Left kidney (tissue), 8 donors: Measurements from ENCODE around the gene CNOT1. TPM values are rescaled to one million over a fixed set of nuclear protein-coding genes. Genes with fewer than 3 reads are reported as not detected.
"Not testable (repeated sequence)": the region's sequence is repeated elsewhere in the genome, so short reads cannot be mapped to it uniquely, and the experiment has no call there.

Source experiments
- DNase-seq: peaks from one replicate; pipeline ENCODE4 v3.0.0-alpha.2; 2013
- long read RNA-seq, 8 donors: transcript quantifications; one replicate each; lab custom pipeline, GENCODE V29; 2026
- polyA plus RNA-seq: library from polyadenylated mRNA; unstranded; fragments of 120-200 nt; gene quantifications from one replicate; pipeline ENCODE4 v1.2.1, GENCODE V29; 2013; ENCODE audit not compliant: insufficient read length

The CNOT1 gene
- polyA plus RNA-seq = 221 TPM
- long read RNA-seq, donor 1, transcript CNOT1-221 (4 exons, 493 nt) = major isoform, 8 of 31 reads
- long read RNA-seq, donor 1, partial matches to known transcripts = 18 of 31 reads
- long read RNA-seq, donor 1, other reads (novel, unspliced or antisense) = 0 of 31 reads
- long read RNA-seq, donor 2, transcript CNOT1-221 (4 exons, 493 nt) = major isoform, 5 of 22 reads
- long read RNA-seq, donor 2, partial matches to known transcripts = 14 of 22 reads
- long read RNA-seq, donor 2, other reads (novel, unspliced or antisense) = 0 of 22 reads
- long read RNA-seq, donor 3, transcript CNOT1-221 (4 exons, 493 nt) = major isoform, 5 of 15 reads
- long read RNA-seq, donor 3, partial matches to known transcripts = 7 of 15 reads
- long read RNA-seq, donor 3, other reads (novel, unspliced or antisense) = 0 of 15 reads
- long read RNA-seq, donor 4, partial matches to known transcripts = 0 of 2 reads
- long read RNA-seq, donor 4, other reads (novel, unspliced or antisense) = 0 of 2 reads
- long read RNA-seq, donor 5, partial matches to known transcripts = 5 of 11 reads
- long read RNA-seq, donor 5, other reads (novel, unspliced or antisense) = 0 of 11 reads
- long read RNA-seq, donor 6, partial matches to known transcripts = 21 of 26 reads
- long read RNA-seq, donor 6, other reads (novel, unspliced or antisense) = 0 of 26 reads
- long read RNA-seq, donor 7, full-length matches to known transcripts = 14 of 19 reads
- long read RNA-seq, donor 7, partial matches to known transcripts = 5 of 19 reads
- long read RNA-seq, donor 7, other reads (novel, unspliced or antisense) = 0 of 19 reads
- long read RNA-seq, donor 8, full-length matches to known transcripts = 4 of 4 reads
- long read RNA-seq, donor 8, partial matches to known transcripts = 0 of 4 reads
- long read RNA-seq, donor 8, other reads (novel, unspliced or antisense) = 0 of 4 reads

DNA sequence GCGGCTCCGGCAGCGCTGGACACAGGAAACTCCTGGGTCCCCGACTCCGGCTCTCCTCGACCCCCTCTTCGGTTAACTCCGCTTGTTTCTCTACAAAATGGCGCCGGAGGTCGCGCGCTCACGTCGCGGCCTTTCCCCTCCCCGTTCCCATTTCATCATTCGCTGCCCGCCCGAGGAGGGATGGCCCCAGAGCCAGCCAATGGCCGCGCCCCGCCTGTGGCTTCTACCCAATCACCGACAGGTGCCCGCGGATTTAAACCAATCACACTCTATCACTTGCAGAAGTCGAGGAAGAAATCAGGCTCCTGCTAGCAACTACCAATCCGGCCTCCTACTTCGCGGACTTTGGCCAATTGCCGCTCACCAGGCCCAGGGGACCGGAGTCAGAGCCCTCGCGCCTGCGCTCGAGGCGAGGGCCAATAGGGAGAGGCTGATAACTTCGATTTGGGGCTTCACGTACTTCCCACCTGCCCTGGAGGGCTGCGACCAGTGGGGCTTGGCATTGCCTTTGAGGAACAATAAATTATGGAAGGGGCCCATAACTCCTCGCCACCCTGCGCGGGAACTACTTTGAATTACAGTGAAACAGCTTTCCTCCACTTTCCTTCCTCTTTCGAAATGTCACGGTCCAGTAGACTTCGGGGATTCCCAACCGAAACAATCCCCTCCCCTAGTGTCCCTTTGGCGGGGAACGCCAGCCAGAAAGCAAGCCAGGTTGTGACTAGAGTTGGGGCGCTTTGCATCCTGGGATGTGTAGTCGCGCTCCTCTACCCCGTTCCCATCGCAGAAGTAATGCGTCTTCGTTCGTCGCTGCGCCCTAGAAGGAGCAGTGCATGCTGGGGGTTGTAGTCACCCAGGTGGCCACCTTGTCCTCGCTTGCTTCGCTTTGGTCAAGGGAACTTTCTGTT, at the start of gene CNOT1:
CNOT1 (minus strand) TSS at position 94 of the 908 bp plus-strand sequence. CDS start 30,489 bp downstream, outside the sequence.
- peak; percentile 98 for DNase-seq

DNA sequence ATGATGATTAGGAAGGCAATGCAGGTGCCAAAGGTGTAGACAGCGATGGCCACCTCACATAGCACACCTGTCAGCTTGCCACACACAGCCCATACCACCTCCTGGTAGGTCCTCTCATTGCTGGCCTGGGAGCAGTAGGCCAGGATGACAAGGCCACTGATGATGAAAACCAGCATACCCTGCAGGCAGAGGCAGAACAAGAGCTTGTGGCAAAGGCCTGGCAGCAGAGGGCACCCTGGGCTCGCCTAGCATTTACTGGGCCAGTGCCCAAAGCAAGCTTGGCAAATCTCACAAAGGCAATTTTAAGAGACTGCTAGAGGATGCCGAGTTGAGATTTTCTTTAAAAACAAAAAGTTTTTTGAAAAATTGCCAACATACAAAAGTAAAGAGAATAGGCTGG, 49.1 kb upstream of the CNOT1 start:
- no peak for DNase-seq

DNA sequence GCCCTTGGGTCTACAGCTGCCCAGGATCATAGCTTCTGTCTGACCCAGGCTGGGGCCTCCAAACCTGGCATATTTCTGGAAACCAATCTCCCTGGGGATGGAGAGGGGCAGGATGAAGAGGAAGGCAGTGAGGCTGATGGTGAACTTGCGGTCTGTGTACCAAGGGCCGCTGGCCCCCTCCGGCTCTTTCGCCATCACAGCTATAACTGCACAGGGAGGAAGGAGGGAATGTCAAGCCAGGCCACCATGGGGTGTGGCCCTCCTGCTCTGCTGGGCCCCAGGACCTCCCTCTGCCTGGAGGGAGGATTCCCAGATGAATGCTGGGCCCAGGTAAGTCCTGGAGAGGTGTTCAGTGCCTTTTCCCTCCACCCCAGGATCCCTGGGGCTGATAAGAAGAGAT, 48.6 kb upstream of the CNOT1 start:
- no peak for DNase-seq

DNA sequence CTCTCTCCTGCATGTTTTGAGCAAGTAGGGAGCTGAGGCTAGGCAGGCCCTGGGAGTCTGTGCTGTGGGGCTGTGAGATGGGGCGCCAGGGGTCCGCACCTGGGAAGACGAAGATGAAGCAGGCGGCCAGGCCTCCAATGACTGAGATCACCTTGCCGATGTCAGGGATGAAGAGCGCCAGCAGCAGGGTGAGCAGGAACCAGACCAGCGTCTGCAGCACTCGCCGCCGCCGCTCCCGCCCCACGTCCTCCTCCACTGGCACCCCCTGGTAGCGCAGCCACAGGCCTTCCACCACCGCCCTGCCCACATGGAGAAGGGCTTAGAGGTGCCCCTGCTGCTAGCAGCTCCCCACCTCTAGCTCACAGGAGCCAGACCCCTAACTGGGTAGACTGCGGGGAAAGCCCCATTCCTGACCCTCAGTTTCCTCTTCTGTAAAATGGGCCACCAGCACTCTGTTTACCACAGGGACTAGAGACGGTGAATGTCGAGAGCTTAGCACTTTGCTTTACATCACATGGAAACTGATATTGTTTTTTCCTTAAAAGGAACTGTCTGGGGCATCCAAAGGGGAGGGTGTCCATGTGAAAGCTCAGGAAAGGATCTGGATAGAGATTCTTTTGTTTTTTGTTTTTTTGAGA, 41.4 kb upstream of the CNOT1 start:
- DNase-seq = no peak

DNA sequence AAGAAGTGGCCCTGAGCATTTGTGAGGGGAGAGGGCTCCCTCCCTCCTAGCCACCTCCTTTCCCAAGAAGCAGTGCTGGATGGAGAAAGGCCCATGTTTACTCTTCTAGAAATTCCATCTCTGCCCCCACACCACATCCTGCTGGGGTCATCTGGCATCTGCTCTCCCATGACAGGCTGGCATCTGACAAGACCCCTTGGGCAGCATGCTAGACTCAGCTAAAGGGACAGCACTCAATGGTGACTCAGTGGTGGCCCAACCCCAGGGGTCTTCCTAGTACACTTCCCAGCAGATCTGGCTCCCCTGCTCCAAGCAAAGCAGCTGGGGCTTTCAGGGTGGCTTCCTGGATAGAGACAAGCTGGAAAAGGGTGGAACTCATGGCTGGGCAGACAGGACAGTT, 40.6 kb upstream of the CNOT1 start:
- DNase-seq = no peak

DNA sequence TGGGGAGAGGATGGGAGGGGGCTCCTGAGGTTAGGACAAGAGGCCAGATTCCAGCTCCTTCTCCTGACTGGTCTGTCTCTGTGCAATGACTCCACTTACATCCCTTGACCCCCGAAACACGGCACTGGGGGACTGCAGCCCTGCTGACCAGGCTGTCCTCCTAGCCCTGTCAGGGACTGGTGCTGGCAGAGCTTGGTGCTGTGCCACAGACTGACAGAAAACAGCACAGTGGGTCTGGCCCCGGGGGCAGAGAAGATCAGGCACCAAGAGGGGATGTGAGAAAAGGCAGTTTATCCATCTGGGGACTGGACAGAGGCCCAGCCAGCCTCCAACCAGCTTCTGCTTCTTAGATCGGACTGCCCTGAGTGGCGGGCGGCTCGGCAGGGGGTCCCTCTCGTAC, 35.6 kb upstream of the CNOT1 start:
- DNase-seq = no peak

DNA sequence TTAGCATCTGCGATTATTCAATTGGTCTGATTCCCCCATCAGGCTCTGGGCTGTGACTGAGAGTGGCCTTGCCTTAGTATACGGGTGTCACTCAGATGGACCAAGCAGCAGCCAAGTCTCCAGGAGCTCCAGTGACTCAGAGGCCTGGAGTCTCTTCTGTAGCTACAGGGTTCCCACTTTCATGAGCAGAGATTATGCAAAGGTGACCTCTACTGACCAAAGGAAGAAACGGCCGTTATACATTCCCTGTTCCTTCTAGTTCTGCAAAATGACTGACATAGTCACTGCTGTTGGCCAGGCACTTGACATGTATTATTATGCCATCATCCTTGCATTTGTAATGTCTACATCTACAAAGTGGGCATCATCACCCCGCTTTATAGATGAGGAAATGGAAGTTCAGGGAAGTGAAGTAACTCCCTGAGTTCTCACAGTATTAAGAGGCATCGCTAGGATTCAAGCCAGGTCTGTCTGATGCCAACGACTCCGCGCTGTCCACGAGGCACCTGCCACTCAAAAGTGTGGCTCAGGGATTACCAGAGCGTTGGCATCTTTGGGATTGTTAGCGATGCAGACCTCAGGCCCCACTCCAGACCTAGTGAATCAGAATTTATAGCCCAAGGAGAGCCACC, 31.7 kb upstream of the CNOT1 start:
- peak; percentile 68 for DNase-seq

DNA sequence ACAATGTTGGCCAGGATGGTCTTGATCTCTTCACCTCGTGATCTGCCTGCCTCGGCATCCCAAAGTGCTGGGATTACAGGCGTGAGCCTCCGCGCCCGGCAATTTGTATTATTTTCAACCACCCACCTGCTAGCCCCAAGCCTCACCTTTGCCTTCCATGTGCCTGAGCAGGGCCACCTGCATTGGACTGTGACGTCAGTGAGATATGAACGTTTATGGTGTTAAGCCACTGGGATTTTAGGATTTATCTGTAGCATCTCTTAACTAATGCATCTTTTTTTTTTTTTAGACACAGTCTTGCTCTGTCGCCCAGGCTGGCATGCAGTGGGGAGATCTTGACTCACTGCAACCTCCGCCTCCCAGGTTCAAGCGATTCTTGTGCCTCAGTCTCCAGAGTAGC, 30.3 kb upstream of the CNOT1 start:
- not testable (repeated sequence) for DNase-seq

DNA sequence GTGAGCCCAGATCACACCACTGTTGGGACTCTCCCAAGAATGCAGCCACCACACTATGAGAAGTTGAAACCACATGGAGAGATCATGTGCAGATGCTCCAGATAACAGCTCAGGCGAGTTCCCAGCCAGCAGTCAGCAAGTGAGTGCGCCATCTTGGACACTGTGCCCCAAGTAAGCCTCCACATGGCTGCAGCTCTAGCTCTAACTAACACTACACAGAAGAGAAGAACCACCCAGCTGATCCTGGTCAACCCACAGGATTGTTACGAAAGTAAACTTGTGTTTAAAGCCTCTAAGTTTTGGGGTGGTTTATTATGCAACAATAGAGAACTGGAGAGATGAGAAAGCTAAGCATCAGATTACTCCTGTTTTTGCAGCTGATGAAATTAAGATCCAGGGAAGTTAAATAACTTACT, 29.2 kb upstream of the CNOT1 start:
- no peak for DNase-seq

DNA sequence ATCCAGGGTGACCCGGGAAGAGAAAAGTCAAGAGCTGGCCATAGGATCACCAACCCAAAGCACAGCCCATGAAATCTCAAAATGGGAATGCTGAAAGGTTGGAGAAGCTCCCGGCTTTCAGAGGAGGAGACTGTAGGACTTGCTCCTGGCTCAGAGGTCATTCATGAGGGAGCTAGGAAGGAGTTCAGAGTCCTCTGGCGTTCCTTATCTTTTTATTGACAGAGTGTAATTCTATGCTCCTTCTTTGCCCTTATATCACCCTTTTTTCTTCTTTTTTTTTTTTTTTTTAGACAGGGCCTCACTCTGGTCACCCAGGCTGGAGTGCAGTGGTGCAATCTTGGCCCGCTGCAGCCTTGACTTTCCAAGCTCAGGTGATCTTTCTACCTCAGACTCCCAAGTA, 27.3 kb upstream of the CNOT1 start:
- no peak for DNase-seq

DNA sequence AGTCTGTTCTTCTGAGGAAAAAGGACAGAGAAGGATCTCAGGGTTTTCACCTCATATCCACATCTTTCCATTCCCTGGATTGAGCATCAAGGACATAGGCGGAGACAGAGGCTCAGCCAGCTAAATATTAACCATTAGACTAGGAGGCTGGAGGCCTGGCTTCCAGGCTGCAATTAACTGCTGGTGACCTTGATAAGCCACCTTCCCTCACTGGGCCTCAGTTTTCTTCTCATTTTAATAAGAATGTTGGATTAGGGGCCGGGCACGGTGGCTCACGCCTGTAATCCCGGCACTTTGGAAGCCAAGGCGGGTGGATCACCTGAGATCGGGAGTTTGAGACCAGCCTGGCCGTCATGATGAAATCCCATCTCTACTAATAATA, 25.6 kb upstream of the CNOT1 start:
- DNase-seq = no peak

DNA sequence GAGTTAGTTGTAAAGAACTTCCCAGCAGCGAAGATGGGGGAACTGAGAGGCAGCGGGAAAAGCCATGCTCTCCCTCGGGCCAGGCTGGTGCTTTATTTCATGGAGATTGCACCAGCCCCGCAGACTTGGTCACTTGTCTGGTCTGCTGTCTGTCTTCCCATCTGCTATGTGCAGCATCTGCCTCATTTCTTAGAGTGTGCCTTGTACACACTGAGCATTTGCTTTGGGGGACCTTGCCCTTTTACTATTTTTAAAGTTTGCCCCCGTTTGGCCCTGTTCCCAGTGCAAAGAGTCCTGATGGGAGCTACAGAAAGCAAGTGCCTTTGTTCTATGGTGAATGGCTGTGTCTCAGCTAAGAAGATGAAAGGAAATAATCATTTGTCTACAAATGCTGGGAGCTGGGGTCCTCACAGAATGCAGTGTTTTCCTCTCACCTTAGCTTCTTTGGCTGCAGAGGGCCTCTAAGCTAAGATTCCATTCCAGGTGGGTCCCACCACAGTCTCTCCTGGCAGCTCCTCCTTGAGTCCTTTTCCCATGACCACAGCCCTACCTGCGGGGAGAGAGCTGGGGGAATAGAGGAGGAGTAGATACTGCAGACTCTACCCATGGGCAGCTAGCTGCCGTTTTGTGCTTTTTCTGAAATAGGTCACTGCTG, 25.1 kb upstream of the CNOT1 start:
- no peak for DNase-seq

DNA sequence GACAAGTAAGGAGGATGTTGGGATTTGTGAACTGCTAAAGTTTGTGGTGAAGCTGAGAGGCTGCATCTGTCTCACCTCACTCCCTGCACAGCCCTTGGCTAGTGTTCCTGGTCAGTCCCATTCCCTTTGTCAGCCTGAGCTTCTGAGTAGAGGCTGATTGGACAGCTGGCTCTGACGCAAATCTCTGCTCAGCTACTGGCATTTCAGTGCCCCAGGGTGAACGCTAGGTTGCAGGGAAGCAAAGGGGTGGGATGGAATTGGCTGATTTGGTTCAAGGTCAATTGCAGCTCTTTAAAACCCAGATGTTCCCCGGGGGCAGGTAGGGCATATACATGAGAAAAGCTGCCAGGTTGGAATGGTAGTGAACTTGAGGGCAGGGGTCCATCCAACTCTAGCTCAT, 23.1 kb upstream of the CNOT1 start:
- DNase-seq = no peak

DNA sequence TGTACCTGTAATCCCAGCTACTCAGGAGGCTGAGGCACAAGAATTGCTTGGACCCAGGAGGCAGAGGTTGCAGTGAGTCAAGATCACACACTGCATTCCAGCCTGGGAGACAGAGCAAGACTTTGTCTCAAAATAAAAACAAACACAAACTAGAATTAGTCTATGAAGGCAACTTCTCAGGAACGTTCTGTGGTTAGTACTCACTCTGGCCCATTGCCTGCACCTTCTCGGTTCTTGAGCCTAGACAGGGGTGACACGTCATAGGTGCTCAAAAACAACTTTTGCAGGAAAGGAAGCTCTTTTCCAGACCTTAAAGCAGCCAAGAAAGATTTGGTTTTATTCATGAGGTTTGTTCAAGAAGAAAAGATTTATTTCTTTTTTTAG, 22.3 kb upstream of the CNOT1 start:
- no peak for DNase-seq

DNA sequence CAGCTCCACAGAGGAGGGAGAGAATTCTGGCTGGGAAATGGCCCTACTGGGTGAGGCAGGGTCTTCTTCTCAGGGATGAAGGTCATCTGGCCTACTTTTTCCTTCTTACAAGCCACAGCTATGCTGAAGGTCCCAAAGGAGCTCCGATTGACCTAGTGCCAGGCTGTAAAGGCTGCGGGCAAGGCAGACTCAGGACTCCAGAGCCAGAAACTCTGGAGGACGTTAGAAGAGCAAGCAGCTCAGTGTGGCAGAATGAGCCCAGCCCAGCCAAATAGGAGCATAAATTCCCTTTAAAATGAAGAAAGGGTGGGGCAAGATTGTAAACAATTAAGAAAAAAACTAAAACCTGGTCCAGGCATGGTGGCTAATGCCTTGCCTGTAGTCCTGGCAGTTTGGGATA, 20.1 kb upstream of the CNOT1 start:
- DNase-seq = no peak

DNA sequence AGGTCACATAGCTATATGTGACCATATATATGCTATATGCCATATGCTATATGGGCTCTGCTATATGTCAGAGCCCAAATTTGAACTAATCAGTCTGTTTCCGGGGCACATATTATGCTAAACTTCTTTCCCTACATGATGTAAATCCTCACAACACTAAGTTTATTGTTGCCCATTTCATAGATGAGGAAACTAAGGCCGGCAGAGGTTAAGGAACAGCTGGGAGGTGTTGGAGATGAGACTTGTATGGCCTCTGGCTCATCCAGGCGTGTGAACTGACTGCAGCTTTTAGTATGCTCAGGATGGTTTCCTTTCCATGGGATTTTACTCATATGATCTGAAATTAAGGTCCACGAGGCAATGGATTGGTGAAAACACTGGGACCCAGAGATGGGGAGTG, 17.5 kb upstream of the CNOT1 start:
- no peak for DNase-seq

DNA sequence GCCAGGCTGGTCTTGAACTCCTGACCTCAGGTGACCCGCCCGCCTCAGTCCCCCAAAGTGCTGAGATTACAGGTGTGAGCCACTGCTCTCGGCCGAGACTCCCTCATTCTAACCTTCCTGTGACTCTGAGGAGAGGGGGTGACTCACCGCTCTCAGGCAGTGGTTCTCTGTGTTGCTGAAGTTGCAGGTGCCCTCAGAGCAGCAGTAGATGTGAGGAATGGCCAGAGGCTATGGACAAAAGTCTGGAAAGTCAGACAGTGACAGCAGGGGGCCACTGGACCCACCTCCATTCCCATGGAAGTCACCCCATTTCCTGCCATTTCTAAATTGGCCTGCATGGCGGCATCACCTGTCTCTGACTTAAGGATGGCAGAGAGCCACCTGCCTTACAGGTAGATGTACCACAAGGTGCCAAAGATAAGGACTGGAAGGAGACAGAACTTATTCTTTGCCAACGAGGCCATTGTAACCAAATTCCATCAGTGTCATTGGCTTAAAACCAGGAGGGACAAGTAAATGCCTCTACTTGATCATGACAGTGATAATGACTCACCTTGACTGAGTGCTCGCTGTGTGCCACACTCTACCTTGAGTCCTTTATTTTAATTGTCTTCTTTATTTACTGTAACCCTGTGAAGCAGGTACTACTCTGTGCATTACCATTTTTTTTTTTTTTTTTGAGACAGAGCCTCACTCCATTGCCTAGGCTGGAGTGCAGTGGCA, 15.3 kb upstream of the CNOT1 start:
- DNase-seq = no peak

DNA sequence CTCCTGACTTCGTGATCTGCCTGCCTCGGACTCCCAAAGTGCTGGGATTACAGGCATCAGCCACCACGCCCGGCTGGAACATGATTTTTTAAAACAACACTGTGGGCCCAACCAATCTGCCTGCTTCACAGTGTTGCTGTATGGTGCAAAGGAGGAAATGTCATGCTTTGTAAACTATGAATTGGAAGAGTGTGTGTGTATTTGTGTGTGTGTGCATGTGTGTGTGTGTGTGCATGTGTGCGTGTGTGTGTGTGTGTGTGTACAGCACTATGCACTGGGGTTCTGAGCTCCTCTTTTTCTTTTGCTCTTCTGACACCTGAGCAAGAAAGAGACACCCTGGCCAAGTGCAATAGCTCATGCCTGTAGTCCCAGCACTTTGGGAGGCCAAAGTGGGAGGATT, 14.5 kb upstream of the CNOT1 start:
- no peak for DNase-seq

DNA sequence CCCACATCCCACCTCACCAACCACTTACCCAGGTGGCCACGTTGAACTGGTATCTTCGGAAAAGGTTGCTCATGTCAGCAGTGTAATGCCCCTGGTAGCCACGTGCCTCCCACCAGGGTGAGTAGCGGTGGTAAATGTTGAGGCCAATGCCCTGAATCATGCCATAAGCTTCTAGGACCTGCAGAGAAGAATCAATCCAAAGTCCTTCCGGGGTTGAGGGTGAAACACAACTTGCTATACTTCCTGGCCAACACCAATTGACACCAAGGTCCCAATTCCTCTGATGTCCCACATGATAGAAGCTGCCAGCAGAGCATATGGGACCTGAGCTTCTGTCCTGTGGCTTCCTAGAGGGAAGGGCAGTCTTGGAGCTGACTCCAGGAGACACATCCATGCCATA, 11.3 kb upstream of the CNOT1 start:
- DNase-seq = no peak

DNA sequence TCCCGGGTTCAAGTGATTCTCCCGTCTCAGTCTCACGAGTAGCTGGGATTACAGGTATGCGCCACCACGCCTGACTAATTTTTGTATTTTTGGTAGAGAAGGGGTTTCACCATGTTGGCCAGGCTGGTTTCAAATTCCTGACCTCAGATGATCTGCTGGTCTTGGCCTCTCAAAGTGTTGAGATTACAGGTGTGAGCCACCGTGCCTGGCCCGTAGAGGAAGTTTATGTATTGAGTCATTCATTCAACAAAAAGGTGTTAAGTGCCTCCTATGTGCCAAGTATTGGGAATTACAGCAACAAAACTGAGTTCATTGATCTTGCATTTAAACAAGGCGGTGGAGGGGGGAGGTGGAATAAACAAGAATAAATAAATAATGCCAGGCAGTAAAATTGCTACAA, 10.2 kb upstream of the CNOT1 start:
- DNase-seq = no peak
